ENCODE measurements around the gene HSDL1.

The HSDL1 gene

GRCh38 chr16:84144859-84145639 is at the start of gene HSDL1, which contains the start of gene DNAAF1:
Gene HSDL1 (minus strand): TSS chr16:84145177. CDS start chr16:84131321, 13,856 bp downstream.
Gene DNAAF1 (plus strand): TSS chr16:84145308. CDS start chr16:84145441, 133 bp downstream.
- DNase-seq, result peak; percentile 95

DNA sequence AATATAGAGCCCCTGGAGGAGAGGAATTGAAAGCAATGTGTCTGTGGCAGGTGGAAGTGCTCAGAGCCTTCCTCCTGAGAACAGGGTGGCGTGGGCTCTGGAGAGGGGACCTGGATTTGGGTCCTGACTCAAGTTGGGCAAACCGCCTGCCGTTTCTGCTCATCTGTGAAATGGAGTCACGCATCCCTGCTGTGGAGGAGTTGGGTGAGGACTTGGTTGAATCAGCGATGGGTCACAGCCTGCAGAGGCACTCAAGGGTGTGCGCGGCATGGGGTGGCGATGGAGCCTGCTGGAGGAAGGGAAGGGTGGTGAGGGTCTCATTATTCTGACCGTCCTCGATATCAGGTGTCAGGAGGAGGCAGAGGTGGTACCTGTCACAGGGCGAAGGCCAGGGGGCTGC is 49.0 kb upstream of the HSDL1 start:
- peak; percentile 26 for DNase-seq

- no peak for DNase-seq
Observed at GRCh38 chr16:84193480-84193879, 48.5 kb upstream of the HSDL1 start.

GRCh38 chr16:84191466-84191865 is 46.5 kb upstream of the HSDL1 start:
- DNase-seq, result no peak

- DNase-seq, result peak; percentile 46
Observed at GRCh38 chr16:84190731-84191388, 45.9 kb upstream of the HSDL1 start, which contains the start of gene ADAD2. Gene ADAD2 (plus strand): TSS chr16:84191157. CDS start chr16:84191231, 74 bp downstream.

- DNase-seq, result peak; percentile 95
Observed at GRCh38 chr16:84186685-84187437, 41.9 kb upstream of the HSDL1 start, which contains the start of gene TAF1C. Gene TAF1C (minus strand): TSS chr16:84187057. CDS start chr16:84184988, 2,069 bp downstream.

GRCh38 chr16:84184775-84185174 is 39.8 kb upstream of the HSDL1 start:
- DNase-seq, result no peak

DNA sequence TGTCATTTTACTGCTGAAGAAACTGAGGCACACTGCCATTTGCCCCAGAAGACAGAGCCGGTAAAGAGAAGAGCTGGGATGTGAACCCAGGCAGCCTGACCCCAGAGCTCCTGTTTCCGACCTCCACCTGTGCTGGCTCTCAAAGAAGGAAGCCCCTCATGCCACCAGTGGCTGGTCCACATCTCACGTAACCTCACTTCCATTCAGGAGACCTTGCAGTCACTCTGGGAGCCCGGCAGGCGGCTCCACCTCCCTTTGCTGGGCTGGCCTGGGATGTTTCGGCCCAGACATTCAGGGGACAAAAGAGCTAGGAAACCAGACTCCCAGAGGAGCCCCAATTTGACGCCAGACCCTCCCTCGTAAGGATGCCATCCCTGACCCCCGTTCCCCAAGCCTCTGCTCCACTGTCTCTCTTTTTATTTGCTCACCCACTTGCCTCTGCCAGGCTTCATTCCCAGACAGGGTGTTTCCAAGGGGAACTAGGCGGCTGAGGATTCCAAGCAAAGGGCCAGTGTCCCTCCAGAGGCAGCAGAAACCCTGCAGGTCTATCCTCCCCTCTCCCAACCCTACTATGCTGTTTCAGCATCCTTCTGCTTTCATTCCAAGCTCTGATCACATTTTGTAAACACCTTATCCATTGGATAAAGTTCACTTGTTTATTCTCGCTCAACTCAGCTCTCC is 39.1 kb upstream of the HSDL1 start:
- DNase-seq, result no peak

DNA sequence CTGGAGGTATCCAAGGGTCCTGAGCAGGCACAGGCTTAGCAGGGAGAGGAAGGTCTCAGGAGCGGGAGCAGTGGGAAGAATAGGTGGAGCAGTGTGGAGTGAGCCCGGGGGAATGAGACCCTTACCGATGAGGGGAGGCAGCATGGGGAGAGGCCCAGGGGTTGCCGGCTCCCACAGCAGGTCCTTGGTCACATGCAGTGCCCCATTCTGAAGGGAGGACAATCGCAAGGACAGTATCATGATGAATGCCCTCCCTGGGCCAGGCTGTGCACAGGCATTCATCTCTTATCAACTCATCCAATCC is 38.5 kb upstream of the HSDL1 start:
- DNase-seq, result no peak

DNA sequence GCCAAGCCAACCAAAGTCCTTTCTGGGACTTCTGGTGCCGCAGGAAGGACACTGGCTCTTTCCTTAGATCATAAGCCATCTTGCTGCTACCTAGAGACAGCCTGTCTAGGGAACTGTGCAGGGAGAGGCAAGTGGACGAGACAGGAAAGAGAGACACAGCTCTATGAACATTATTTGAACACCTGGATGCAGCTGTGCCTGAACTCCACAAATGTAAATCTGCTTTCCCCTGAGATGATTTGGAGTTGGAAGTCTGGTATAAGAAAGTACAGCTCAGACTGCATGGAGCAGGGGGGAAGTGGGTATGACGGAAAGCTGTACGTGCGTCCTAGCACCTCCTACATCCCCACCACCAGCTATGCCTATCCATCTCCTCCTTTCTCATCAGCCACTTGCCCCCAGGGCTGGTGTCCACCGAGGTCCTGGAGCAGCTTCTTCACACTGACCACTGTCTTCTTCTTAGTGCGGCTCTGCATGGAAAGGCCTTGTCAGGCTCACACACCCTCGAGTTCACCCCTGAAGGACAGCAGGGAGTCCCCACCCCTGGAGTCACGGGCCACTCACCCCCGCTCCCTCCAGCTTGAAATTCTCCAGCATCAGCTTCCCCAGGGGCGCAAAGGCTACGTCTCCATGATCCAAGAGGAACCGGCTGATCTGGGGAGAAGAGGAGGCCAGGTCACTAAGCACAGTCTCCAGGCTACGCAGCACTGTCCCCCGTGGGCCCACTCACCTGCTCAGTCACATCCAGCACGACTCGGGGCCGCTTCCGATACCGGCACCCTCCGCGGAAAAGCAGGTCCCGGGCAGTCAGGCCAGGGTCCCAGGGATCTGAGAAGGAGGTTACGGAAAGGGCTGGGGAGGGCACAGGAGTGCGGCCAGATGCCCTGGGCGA is 37.9 kb upstream of the HSDL1 start:
- no peak for DNase-seq

DNA sequence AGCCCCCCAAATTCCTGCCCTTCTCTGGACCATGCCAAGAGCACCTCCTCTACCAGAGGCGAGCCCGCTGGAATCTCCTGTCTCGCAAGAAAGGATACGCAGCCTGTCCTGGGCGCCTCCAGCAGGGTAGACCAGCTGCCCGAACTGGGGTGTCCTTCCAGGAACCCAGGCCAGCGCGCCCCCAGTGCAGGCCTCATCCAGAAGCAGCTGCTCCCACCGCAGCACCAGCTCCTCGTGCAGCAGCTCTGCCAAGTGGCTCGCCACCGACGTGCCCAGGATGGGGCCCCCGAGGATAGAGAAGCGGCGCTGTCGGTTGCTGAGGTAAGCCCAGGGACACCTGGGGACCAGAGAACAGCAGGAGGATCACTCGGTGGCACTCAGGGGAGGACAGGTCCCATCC is 37.1 kb upstream of the HSDL1 start:
- DNase-seq, result no peak

DNA sequence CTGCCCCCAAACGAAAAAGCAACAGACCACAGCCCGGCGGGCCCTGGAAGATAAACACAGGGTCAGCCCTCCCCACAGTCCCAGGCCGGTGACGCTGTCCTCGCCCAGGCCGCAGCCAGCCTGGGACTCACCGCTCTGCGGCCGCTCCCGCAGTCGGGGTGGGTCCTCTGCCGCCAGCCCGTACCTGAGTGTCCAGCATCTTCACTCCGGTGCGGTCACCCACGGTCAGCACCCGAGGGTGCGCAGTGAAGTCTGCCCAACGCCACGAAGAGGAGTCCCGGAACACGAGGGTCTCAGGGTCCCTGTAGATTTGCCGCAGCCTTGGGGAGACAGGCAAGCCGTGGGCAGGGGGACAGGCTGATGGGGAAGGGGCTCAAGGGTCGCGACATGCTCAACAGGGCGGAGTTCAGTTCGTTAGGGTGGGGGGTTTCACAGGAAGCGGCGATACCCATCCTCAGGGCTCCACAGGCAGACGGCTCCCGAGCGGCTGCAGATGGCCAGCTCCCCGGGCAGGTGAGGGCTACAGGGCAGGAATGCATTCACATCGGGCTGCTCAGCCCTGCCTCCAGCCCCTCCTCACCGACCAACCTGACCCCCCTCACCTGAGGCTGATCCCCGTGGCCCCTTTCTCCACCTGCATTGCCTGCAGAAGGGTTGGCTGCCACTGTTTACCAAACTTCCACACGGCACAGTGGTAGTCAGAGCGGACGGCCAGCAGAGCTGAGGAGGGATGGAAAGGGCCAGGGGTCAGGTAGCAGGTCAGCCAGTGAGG is 36.4 kb upstream of the HSDL1 start:
- no peak for DNase-seq

DNA sequence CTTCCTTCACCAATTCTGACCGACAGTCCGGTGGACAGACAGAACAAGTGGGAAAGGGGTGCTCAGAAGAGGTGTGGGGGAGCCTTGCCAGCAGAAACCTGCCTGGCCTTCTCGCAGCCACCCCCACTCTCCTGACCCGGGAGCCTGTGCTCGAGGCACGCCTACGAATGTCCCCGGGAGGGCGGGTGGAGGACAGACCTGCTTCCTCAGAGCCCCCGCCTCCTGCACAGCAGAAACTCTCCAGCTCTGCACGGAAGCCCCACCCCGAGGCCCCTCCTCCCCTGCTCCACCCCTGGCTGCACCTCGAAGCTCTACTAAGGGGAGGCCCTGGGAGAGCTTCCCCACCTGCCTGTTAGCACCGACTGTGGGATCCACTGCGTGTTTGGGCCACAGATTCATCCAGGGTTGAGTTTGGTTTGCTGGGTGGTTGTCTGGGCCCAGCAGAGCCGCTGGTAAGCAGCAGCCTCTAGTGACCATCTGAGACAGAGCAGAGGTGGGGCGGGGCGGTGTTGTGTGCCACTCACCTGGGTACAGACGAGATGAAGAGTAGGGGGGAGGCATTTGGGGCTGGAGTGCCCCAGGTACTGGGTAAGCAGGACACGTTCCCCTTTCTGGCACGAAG is 35.7 kb upstream of the HSDL1 start:
- DNase-seq, result no peak

DNA sequence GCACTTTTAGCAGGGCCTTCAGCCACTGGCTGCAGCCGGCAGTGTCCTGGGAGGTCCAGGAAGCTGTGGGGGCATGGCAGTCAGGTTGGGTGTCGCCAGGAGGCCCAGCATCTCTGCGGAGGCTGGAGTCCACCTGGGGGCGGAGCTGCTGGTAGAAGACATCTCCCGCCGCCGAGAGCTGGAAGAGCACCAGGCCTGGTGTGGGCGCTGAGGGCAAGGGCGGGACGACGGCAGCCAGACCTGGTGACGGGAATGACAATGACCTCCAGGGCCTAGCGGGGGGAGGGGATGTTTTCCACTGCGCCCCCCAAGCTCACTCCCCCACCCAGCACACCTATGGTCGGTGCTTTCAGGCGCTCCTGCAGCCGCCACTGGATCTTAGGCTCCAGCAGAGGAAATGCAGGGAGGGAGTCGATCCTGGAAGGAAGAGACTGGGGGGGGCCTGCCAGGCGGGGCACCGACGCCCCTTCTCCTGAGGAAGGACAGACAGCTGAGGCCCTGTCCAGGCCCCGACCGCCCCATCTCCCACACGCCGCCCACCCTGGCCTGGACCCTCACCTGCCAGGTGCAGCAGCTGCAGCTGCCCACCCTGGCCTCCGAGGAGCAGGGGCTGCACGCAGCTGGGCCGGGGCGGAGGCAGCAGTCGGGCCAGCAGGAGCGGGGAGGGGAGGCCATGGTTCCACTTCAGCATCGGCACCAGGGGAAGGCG is 34.8 kb upstream of the HSDL1 start:
- no peak for DNase-seq

DNA sequence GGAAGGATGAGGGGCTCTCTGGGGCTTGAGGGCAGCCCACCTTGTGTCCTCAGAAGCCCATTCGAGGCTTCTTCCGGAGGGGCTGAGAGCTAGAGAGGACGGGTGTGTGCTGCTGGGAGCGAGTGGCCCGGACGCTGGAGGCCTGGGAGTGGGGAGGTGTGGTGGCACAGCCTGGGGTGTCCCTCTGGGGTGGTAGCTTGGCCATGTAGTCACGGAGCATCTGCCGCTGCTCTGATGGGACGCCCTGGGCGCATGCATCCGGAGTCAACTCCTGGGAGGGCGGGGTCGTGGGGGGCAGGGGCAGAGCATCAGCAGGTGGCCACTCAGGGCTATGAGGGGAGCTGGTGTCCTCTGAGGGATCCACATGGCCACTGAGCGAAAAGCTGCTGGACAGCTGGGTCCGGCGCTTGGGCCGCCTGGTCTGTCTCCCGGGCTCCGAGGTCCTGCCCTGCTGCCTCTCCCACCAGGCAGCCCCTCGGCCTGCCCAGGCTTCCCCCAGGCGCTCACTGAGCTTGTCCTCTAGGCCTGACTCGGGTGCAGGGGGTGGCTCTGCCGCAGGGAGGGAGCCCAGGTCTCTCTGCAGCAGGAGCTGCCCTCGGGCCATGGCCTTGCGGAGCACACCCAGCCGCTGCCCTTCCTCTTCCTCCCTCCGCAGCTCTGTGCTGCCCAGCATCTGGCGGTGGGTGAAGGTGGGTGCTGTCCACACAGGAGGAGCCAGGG is 34.1 kb upstream of the HSDL1 start:
- DNase-seq, result no peak

DNA sequence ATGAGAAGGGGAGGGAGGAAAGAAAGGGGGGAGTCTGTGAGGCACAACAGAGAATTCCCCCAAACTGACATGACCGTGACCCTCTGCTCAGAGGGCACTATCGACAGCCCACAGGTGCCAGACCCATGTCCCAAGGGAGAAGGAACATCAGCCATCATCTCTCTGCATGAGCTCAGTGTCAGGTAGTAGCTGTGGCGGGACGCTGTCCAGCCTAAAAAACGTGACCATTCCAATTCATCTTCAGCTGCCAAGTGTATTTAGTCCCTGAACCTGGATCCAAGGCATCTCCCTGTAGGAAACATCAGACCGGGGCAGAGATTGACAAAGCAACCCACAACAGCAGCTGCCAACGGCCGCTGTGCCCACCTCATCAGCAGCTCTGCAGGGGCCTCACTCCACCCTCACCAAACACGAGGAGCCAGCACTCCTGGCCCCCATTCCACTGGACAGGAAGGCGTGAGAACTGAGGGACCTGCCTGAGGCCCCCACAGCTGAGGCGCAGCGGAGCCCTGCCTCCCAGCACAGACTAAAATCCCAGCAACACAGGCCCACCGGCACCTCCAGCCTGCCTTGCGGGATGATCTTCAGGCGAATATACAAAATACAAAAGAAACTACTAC is 33.3 kb upstream of the HSDL1 start:
- DNase-seq, result no peak

DNA sequence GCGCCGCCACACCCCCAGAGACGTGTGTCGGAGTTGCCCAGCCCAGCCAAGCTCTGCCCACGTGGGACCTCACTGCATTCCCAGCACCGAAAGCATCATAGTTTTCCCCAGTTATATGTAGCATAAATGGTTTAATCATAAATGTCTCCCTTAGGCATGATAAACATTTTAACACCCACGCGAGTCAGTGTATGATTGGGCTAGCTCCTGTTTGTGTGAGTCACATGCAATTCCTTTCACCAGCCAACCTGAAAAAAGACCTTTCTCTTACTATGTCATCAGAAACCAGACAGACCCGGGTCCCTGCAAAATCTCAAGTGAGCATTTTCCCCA is 32.7 kb upstream of the HSDL1 start:
- DNase-seq, result peak; percentile 47

DNA sequence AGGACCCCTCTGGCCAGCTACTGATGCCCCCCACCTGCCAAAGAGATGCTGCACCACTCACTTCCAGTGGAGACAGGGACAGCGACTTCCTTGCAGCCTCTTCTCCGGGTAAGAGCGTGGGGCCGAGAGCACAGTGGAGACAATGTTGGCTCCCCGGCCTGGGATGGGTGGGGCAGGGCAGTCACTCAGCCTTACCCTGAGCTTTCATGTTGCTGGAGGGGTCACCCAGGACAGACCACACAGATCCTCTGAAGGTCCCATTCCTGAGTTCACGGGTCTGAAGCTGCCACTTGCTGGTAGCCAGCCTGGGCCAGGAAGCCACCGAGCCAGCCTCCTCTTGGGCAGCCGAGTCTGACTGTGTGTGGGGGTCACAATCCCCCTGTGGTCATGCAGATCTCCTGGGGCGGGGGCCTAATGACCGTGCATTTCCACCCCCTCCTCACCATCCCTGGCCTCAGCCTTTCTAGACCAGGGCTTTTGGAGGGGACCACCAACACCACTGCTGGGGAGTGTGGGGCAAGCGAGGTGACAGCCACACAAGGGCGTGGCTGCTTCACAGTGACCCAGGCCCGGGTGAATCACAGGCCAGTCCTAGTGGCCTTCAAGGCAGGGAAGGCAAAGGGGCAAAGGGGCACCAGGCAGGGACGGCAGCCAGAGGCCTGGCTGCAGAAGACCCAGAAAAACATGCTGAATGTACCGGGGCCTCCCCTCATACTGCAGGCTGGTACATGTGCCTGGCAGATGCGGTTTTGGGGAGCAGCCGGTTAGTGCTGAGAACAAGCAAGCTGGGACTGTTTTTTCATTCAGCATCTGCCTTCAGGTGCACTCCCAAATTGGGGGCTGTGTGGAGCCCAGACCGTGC is 31.4 kb upstream of the HSDL1 start:
- no peak for DNase-seq
